ENCODE data around the gene LRRC27.

The LRRC27 gene

DNA sequence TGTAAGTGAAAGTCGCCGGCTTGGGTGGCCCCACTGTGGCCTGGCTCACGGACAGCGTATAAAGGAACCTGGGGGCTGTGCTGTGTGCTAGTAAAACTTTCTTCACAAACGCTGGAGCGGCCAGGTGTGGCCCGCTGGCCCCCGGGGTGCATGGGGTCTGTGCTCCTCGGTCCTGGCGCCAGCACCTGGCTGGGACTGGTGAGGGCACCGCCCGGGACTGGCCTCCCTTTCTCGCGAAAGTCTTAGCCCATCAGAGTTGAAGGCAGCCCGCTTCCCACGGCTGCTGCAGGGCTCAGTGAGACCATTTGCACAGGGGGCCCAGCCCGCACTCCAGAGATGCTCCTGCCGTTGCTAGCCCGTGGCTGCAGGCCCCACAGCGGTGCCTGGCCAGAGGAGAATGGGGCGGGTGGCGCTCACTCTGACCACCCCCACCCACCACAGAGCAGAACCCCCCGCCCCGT is 70.8 kb downstream of the LRRC27 start:
- DNase-seq (ENCODE audit: low read depth): no peak

DNA sequence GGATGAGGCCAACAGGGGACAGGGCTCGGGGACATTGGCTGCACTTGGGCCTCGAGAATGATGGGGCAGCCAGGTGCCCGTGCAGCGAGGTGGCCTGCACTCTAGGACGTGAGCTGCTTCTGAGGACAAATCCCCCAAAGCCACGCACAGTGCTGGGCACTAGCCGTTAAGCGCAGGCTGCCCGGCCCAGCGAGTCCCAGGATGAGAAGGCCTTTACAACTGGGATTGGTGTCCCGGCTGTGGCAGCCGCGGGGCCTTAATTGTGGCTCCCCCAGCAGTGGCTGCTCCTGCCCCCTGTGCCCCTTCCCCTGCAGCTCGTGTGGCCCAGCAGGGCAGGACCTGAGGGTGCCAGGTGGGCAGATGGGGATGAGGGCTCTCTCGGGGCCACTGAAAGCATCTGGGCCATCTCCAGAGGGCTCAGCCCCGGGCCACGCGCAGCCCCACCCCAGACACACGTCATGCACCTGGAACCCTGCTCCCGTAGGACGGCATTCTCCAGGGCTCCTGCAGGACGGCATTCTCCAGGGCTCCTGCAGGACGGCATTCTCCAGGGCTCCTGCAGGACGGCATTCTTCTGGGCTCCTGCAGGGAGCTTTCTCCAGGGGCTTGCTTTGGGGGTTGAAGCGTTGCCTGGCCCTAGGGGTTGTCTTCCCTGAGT is 71.6 kb downstream of the LRRC27 start:
- no peak for DNase-seq (ENCODE audit: low read depth)

DNA sequence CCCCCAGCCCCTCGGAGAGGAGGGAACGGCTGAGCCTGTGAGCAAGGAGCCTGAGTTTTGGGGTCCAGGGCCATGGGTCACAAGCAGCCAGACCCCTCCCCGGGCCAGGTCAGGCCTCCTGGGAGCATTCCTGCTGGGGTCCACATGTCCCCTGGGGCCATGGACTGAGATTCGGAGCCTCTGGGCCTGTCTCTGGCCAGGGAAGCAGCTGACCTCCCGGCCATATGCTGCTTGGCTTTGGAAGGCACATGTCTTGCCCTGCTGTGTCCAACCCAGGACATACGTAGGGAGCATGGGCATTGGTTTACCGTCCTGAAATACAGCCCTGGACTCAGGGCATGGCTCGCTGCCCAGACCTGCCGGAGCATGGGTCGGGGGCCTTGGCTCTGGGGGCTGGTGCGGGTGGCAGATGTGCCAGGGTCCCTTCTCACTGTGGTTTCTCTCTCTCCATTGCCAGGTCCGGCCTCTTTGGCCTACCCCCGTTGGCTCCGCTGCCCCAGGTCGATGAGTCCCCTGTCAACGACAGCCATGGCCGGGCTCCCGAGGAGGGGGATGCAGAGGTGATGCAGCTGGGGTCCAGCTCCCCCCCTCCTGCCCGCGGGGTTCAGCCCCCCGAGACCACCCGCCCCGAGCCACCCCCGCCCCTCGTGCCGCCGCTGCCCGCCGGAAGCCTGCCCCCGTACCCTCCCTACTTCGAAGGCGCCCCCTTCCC is 72.3 kb downstream of the LRRC27 start:
- DNase-seq (ENCODE audit: low read depth): no peak

DNA sequence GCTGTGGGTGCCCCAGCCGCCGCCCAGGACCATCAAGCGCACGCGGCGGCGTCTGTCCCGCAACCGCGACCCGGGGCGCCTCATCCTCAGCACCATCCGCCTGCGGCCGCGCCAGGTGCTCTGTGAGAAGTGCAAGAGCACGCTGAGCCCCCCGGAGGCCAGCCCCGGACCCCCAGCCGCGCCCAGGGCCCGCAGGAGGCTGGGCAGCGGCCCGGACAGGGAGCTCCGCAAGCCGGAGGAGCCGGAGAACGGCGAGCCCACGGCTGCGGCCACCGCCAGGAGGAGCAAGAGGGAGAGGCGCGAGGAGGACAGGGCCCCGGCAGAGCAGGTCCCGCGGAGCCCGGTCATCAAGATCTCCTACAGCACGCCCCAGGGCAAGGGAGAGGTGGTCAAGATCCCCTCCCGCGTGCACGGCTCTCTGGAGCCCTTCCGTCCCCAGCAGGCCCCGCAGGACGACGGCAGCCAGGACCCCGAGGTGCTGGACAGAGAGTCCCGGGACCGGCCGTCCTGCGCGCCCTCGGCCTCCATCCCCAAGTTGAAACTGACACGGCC is 73.0 kb downstream of the LRRC27 start:
- no peak for DNase-seq (ENCODE audit: low read depth)

DNA sequence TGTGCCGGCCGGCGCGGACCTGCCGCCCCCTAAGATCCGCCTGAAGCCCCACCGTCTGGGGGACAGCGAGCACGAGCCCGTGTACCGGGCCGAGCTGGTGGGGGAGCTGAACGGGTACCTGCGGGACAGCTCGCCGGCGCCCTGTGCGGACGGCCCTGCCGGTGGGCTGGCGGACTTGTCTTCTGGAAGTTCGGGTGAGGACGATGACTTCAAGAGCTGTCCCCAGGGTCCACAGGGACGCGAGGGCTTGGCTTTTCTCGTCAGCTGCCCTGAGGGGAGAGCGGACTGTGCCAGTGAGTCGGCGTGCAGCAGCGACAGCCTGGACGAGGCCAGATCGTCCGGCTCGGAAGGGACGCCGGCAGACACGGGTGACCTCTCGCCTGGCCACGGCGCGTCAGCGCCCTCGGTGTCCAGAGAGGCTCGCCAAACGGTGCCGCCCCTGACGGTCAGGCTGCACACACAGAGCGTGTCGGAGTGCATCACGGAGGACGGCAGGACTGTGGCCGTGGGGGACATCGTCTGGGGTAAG is 73.5 kb downstream of the LRRC27 start:
- DNase-seq (ENCODE audit: low read depth): no peak

DNA sequence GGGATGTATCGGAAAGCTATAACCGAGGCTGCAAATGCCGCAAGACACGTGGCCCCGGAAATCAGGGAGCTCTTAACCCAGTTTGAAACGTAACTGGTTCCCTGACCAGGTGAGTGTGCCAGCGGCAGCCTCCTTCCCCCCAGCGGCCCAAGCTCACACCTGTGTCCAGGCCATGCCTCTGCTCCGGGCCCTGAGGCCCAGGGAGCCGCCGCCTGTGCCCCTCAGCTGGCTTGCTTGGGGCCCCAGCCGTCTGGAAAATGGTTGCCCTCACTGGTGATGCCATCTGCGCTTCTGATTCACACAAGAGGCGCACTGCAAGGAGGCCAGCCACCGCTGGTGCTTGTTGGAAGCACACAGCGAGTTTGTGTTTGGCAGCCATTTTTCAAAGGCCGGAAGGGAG is 74.2 kb downstream of the LRRC27 start:
- no peak for DNase-seq (ENCODE audit: low read depth)

DNA sequence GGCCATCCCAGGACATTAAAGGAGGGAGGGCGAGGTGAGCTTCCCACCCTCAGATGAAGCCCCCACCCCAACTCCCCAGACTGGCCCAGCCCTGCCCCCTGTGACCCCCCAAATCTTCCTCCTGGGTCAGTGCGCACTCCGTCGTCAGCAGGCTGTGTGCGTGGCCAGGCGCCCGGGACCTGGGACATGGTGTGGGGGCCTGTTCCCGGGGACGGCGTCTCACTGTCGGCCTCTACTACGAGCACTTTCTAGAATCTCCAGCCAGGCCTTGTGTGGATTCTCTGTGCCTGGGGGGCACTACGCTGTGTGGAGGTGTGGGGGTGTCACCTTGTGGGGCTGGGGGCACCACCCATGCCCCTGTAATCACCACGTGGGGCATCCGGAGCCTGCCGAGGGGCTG is 74.8 kb downstream of the LRRC27 start:
- no peak for DNase-seq (ENCODE audit: low read depth)

DNA sequence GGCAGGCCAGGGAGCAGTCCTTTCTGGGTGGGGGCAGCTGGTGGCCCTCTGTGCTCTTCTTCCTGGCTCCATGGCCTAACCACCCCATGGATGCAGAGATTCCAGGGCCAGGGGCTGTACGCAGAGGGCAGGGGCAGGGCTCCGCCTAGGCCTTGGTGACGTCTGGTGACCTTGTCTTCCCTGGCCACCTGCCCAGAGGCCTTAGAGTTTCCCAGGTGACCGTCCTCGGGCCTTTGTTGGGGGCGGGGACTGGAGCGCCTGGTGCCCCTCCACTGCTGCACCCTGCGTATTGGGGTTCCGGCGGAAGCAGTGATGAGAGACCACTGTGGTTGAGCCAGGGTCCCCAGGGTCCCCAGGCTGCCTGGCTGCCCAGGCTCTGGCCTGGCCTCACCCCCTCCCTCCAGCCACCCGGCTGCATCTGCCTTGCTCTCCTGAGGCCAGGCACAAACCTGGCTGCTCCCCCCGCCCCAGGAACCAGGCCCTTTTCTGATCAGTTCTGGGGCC is 75.3 kb downstream of the LRRC27 start:
- no peak for DNase-seq (ENCODE audit: low read depth)

DNA sequence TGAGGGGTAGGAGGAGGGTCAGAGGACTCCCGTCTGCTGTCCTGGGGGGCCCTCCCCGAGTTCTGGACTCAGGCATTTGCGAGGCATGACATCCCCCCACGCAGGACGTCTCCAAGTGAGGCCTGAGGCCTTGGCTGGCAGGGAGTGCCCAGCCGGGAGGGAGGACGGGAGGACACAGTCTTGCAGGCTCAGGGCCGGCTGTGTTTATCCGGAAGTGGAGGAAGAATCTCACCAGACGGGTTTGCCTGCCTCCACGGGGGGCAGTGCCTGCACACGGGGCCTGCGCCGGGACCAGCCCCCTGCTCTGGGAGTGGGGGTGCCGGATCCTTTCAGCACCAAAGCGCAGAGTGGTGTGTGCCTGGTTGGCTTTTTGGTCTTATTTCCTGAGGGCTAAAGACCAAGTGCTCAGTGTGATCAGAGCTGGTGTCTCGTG is 75.9 kb downstream of the LRRC27 start:
- DNase-seq (ENCODE audit: low read depth): no peak

DNA sequence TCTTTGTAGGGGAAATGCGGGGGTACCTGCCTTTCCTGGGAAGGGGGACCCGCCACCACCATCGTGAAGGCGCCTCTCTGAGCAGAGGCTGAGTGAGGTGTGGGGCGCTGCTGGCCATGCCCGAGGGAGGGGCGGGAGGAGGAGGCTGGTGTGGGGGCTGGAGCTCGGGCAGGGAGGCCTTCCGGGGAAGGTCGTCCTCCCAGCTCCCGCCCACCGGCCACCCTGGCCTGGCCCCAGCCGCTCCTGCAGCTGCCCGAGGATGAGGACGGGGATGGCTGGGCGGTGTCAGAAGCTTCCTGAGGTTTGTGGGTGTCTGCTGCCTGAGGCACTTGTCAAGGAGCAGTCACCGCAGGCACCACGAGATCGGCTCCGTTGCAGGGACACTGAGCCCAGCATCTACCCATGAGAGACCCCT is 76.4 kb downstream of the LRRC27 start:
- no peak for DNase-seq (ENCODE audit: low read depth)

DNA sequence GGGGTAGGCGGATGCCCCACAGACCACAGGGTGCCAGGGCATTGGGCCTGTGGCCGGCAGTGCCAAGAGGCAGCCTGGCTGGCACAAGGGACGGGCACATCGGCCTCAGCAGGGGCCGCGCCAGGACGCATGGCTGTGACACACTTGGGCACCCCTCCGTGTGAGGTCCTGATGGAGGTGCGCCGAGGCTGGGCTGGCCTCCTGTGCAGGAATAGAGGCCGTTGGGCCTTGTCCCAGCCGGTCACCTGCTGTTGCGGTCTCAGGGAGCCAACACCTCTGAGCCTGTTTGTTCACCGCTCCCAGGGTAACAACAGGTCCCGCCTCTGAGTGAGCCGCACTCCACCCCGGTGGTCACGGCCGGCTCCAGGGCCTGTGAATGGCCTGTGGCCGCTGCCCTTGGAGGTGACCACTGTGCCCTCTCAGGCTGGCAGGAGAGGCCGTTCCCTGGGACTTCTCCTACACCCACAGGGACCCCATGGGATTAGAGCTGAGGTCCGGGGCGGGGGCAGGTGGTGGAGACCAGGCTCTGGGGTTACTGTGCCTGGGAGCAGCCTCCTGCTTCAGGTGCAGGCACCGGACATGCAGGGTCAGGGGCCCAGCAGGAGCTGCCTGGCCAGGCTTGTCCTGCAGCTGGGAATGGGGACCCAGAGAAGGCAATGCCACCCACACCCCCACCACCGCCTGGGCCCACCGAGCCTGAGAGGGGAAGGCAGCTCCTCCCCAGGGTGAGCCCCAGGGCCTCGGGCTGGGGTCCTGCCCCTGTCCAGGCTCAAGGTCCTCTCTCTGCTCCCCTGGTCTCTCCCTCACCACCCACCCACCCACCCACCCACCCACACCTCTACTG is 77.1 kb downstream of the LRRC27 start:
- DNase-seq (ENCODE audit: low read depth): no peak

DNA sequence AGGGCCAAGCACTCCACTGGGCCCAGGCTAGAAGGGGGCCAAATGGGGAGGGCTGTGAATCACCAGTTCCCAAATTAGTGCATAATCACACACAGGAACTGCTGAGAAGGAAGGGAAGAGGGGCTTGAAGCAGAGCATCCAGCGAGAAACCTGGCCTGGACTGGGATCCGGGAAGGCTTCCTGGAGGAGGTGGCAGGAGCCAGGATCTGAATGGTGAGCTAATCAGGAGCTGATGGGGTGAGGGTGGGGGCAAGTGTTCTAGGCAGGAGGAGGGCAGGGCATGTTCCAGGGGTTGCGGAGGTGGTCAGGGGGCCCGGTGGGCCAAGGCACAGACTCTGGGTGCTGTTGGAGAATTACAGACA is 77.7 kb downstream of the LRRC27 start:
- DNase-seq (ENCODE audit: low read depth): no peak

DNA sequence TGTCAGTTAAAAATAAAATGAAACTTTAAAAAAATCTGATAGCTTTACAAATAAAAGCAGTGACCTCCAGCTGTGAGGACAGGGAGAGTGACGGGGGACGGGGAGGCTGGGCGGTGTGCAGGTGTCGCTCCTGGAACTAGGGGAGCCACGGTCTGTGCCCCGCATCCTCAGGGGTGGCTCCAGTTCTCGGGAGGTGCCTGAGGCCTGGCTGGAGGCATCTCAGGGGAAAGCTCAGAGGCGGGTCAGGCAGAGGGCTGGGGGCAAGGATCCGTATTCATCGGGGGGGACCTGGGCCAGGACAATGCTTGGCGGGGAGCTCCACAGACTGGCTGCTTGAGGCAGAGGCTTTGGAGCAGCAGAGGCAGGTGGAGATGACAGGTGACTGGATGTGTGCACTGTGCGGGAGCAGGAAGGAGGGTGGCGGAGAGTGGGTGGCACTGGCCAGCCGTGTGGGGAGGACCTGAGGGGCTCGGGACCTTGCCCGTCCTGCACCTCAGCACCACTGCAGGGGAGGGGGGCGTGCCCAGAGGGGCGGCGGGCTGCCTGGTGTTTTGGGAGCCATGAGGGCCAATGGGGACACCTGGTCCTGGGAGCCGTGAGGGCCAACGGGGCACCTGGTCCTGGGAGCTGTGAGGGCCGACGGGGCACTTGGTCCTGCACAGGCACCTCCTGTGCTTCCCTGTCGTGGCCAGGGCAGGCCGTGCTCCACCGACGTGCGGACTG is 78.2 kb downstream of the LRRC27 start:
- DNase-seq (ENCODE audit: low read depth): no peak

DNA sequence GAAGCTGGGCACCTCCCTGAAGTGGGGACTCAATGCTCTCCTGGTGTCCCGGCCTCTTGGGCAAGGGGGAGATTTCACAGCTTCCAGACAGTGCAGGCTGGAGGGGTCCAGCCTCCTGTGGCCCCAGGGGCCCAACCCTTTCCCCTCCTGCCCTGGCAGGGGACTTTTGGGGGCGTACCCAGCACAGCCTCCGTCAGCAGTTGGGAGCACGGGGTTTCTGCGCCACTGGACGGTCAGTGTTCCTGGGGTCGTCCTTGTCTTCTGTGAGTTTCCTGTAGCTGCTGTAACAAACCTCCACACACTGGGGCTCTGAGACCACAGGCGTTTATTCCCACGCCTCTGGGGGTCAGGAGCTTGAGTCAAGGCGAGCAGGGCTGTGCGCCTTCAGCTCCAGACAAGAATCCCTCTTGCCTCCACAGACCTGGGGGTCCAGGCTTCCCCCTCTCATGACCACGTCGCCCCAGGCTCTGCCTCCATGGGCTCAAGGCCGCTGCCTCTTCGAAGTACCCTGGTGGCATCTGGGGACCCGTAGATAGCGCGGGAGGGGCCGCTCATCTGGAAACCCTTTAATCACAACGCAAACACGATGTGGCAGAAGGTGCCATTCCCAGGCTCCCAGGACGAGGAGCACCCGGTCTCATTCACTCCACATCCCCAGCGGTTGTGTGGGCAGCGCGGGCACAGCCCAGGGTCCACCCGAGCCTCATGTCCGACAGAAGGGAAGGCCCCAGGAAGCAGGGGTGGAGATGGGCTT is 79.0 kb downstream of the LRRC27 start:
- DNase-seq (ENCODE audit: low read depth): no peak

DNA sequence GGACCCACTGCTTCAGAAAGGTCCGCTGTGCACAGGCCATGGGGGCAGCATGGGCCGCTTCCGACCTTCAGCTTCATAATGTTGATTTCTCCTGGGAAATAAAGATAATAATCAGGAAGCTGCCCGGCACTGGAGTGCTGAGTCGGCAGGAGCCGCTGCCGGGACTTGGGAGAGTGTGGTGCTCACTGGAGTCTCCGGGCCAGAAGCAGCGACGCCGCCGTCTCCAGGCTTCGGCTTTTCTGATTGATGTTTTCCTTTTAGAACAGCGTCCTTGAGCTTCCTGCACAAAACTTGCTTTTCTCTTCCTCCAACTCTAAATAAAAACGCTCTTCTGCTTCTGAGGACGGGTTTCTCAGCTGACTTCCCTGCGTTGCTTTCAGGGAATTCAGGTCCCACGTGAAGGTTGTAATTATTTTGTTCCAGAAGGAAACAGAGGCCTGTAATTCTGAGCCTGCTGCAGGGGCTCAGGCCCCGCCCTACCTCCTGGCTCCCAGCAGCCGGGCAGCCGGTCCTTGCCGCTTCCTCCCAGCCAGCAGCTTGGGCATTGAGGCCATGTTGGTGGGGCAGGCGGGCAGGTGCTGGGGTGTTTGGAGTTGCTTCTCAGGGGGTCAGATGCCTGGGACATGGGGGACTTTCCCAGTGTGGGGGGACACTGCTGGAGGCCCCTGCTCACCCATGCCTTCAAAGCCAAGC is 79.7 kb downstream of the LRRC27 start:
- no peak for DNase-seq (ENCODE audit: low read depth)

DNA sequence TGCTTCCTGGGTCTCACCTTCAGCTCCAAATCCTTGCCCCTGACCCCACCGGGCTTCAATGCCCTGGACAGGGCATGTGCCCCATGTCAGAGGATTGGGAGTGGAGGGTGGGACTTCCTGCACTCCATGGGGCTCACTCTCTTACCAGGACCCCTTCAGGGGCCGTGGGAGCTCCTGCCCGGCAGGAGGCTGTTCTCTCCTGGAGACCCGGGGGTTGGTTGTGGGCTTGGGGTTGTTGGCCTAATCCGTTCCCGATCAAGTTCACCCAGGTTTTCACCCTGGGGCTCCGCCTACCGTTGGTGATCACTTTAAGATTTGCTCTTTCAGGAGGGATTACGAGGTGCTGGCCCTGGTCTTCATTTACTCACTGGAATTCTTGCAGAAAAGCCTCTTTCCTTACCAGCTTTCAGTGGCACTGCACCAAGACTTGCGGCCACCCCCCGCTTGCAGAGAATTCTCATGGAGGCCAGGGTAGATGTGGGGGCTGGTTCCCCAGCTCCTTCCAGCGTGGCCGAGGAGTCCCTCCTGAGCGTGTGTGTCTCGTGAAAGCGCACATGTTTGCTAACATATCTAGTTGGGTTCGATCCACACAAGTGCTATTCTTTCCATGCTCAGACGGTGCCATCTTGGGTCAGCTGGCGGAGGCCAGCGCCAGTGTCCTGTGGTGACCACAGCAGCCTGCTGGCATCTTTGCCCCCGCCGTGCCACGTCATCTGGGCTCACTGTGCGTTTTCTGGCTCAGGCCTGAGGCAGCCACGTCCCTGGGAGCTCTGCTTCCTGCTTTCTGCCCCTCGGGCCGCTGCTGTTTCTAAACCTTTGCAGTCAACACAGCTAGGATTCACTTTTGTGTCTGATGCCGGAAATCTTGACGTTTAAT is 80.6 kb downstream of the LRRC27 start:
- DNase-seq (ENCODE audit: low read depth): no peak

DNA sequence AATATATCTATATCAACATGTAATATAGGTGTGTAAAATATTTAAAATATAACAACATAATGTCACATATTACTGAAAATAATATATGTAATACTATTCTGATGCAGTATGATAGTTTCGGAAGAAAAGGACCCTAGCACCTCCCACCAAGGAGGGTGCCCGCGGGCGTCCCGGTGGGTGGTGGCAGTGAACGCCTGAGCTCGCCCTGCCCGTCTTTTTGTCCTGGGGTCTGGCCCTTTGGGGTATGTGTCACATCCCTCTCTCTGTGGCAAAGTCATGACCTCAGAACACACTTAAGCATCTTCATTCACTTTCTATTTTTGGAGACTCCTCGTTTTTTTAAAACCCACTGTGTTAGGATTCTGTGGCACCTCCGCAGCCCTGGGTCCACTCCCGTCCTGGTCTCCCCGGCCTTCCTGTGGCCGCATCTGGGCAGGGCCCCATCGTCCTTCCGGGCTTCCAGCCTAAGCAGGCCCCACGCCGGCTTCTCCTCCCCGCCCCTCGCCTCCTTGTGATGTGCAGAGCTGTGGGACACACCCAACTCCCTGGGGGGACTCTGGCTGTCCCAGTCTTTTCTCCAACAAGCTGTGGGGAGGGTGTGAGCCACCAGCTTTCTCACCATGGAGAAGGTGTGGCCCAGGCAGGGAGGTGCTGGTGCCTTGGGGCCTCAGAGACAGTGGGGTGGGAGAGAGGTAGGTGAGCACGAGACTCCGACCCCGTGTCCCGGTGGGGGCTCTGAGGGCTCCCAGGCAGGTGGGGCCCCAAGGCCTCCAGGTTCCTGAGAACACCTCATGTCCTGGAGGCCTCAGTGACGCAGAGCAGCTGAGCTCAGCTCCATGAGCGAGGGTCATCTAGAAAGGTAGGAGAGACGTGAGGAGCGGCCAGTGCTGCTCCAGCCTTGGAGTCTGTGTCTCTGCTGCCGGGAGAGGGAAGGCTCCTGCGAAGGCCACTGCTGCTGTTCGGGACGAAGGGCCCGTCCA is 81.5 kb downstream of the LRRC27 start:
- no peak for DNase-seq (ENCODE audit: low read depth)
